ENCODE results near the gene GPC6. TPM values are rescaled to one million over a fixed set of nuclear protein-coding genes. Genes with fewer than 3 reads are reported as not detected.

GPC6 gene
- total and polyA plus RNA-seq, 2 donors (not counting 3 experiments of a cell fraction or from before 2014, with no cell fraction given), result 0.01 TPM; not detected in 1

GRCh38 chr13:93853912-93854311, 627.3 kb downstream of the GPC6 start:
- no peak overlapping the region for H3K27ac ChIP-seq (ENCODE audit: insufficient read depth, low read depth, low read length)
- intact Hi-C loops (cut with micrococcal nuclease) (no loop called here), dilution Hi-C loops (cut with MboI; ENCODE audit: extremely low pct_ligation_motif_present, low sequenced_read_pairs) (no loop called here)
- H3K79me2 ChIP-seq (ENCODE audit: control insufficient read depth, insufficient read depth, low read length), result no peaks in the 10 kb centered on the region
- no TSS peak for BruUV-seq (replicated peaks)
- H3K9me1 ChIP-seq (replicated peaks; ENCODE audit: control insufficient read depth, extremely low read depth, insufficient read depth, low read length), result no peaks in the 10 kb centered on the region
- no peaks in the 10 kb centered on the region for H3K27me3 ChIP-seq (ENCODE audit: control insufficient read depth in 2 of 2, insufficient read depth in 2 of 2, low read length in 2 of 2)
- H3K9ac ChIP-seq (replicated peaks; ENCODE audit: extremely low read depth, insufficient read depth, low read length), result no peak overlapping the region
- DNase-seq (ENCODE audit: low read depth, low spot score), result no peak
- no peak overlapping the region for H3K4me2 ChIP-seq (ENCODE audit: insufficient read depth, low read length)
- FAIRE-seq, result no peak
- no peaks in the 10 kb centered on the region for H3K36me3 ChIP-seq (ENCODE audit: control insufficient read depth in 2 of 2, extremely low read depth in 1 of 2, insufficient read depth in 2 of 2, low read length in 2 of 2)
- H2AFZ ChIP-seq (ENCODE audit: low read depth, low read length), result no peak overlapping the region
- H4K20me1 ChIP-seq (replicated peaks; ENCODE audit: control insufficient read depth, extremely low read depth, insufficient read depth, low read length), result no peaks in the 10 kb centered on the region
- no peak overlapping the region for H3K4me3 ChIP-seq (replicated peaks in 1 of 3; ENCODE audit: insufficient read depth in 1 of 3, low read depth in 1 of 3, low read length in 3 of 3)
- POLR2A ChIA-PET, result no interaction called here
- TF ChIP-seq, protein P1, sequence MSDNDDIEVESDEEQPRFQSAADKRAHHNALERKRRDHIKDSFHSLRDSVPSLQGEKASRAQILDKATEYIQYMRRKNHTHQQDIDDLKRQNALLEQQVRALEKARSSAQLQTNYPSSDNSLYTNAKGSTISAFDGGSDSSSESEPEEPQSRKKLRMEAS (IDR thresholded peaks at IDR 0.05; ENCODE audit: insufficient read depth, insufficient read length), result no peak
- no peak for TF ChIP-seq JUN (IDR thresholded peaks at IDR 0.05; ENCODE audit: borderline replicate concordance, insufficient read depth, insufficient read length, low read depth)
- TF ChIP-seq, protein P2, sequence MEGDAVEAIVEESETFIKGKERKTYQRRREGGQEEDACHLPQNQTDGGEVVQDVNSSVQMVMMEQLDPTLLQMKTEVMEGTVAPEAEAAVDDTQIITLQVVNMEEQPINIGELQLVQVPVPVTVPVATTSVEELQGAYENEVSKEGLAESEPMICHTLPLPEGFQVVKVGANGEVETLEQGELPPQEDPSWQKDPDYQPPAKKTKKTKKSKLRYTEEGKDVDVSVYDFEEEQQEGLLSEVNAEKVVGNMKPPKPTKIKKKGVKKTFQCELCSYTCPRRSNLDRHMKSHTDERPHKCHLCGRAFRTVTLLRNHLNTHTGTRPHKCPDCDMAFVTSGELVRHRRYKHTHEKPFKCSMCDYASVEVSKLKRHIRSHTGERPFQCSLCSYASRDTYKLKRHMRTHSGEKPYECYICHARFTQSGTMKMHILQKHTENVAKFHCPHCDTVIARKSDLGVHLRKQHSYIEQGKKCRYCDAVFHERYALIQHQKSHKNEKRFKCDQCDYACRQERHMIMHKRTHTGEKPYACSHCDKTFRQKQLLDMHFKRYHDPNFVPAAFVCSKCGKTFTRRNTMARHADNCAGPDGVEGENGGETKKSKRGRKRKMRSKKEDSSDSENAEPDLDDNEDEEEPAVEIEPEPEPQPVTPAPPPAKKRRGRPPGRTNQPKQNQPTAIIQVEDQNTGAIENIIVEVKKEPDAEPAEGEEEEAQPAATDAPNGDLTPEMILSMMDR (IDR thresholded peaks at IDR 0.05; ENCODE audit: extremely low read depth in 1 of 2, insufficient read depth in 1 of 2, low read depth in 1 of 2, low read length in 2 of 2), result no peak
- no peak for TF ChIP-seq POLR2AphosphoS5 (IDR thresholded peaks at IDR 0.05; ENCODE audit: insufficient read depth, low read depth, low read length)
- TF ChIP-seq GATA2 (IDR thresholded peaks at IDR 0.05; ENCODE audit: insufficient read depth, insufficient read length, low read depth, low read length), result no peak
- no peak for TF ChIP-seq POLR2A (IDR thresholded peaks at IDR 0.05; ENCODE audit: low read depth, low read length)
- no peak for TF ChIP-seq MYC (IDR thresholded peaks at IDR 0.05; ENCODE audit: low read depth, low read length)
- TF ChIP-seq FOS (IDR thresholded peaks at IDR 0.05; ENCODE audit: borderline replicate concordance, insufficient read depth, low read length), result no peak
- TF ChIP-seq EZH2 (IDR thresholded peaks at IDR 0.05; ENCODE audit: borderline replicate concordance, low read depth, low read length, severe bottlenecking), result no peak
- peaks cover 4% of the 10 kb centered on the region for H3K9me3 ChIP-seq (replicated peaks; ENCODE audit: control insufficient read depth, insufficient read depth, low read length)
- H3K4me1 ChIP-seq (ENCODE audit: control insufficient read depth, extremely low read depth, insufficient read depth, low read length), result no peaks in the 10 kb centered on the region
- CTCF ChIA-PET, result no interaction called here

Data from endothelial cell of umbilical vein (primary cell).